ENCODE results near the gene KCNJ12.
"Not testable (repeated sequence)": the region's sequence is repeated elsewhere in the genome, so short reads cannot be mapped to it uniquely, and the experiment has no call there.

GRCh38 chr17:21341925-21342540 is 34.1 kb upstream of the KCNJ12 start:
- TF ChIP-seq CTCF, POLR2A (IDR thresholded peaks at IDR 0.05): not testable (repeated sequence)

All from Peyer's patch (tissue), 4 donors.